ENCODE results near the gene YPEL5. TPM values are rescaled to one million over a fixed set of nuclear protein-coding genes. Genes with fewer than 3 reads are reported as not detected.

The YPEL5 gene
- total and polyA plus RNA-seq, 10 of the 15 experiments (the other 5 are each of a cell fraction or from before 2014, with no cell fraction given): 18.8 to 47.3 (median 21.7) TPM

DNA sequence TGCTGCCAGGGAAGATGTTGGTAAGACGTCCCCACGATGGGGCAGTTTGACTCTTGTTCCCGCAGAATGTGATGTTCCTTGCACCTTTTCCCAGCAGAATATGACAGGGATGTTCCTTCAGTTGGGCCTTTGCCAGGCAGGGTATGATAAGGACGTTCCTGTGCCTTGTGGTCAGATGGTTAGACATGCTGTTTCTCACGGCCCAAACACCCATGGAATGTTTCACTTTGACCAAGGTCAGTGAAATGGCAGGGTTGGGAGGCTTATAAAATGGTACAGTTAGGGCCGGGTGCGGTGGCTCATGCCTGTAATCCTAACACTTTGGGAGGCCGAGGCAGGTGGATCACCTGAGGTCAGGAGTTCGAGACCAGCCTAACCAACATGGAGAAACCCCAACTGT lies 40.3 kb upstream of the YPEL5 start:
- Histone ChIP-seq H3K9me3 (replicated peaks; ENCODE audit: control insufficient read depth, insufficient read depth, low read length) (no peaks in the 10 kb centered on the region), H3K4me3 (no peak overlapping the region), H3K9ac (ENCODE audit: control insufficient read depth, insufficient read depth, low read length) (no peak overlapping the region), H3K4me1 (ENCODE audit: control insufficient read depth, insufficient read depth, low read length) (no peaks in the 10 kb centered on the region), H3K27ac (ENCODE audit: control insufficient read depth, insufficient read depth) (no peak overlapping the region), H3K36me3 (ENCODE audit: control insufficient read depth in 2 of 2, insufficient read depth in 2 of 2, low read length in 1 of 2) (no peaks in the 10 kb centered on the region), H4K20me1 (ENCODE audit: control insufficient read depth, insufficient read depth) (no peaks in the 10 kb centered on the region), H3K27me3 (replicated peaks in 1 of 2; ENCODE audit: control insufficient read depth in 2 of 2, insufficient read depth in 2 of 2, low read length in 1 of 2) (peaks cover 0 to 4% of the 10 kb centered on the region in 2 experiments; a peak in 1 of 4 replicates), H2AFZ (ENCODE audit: control insufficient read depth, low read depth, low read length) (no peak overlapping the region), H3K4me2 (ENCODE audit: control insufficient read depth, insufficient read depth) (no peak overlapping the region), H3K79me2 (ENCODE audit: control insufficient read depth, insufficient read depth, low read length) (no peaks in the 10 kb centered on the region)
- POLR2A ChIA-PET: no interaction called here
- DNase-seq (ENCODE audit: low read depth, low spot score): no peak
- RAD21 ChIA-PET (ENCODE audit: unreplicated experiment): no interaction called here
- no TSS peak for BruUV-seq (replicated peaks)
- SMC1A ChIA-PET (ENCODE audit: uncharacterized antibody, unreplicated experiment): interaction anchor here (1.3 kb wide), 1 partner anchor 26 kb away, joined by 4 read pairs; no protein-coding TSS in a partner anchor
- intact Hi-C loops (cut with micrococcal nuclease; ENCODE audit: unreplicated experiment): no loop called here
- FAIRE-seq: no peak
- CTCF ChIA-PET: no interaction called here
- in situ Hi-C loops (cut with MboI): no loop called here
- ATAC-seq: no peak
- 19% methylated on average over 9 of the region's 9 CpGs for WGBS (ENCODE audit: insufficient coverage, insufficient replicate concordance, low lambda C conversion rate, missing lambda C conversion rate)
- TF ChIP-seq MEF2A (IDR thresholded peaks at IDR 0.05; ENCODE audit: insufficient read depth, low read depth, low read length): no peak

- H3K79me2 ChIP-seq (ENCODE audit: control insufficient read depth, insufficient read depth, low read length): no peaks in the 10 kb centered on the region
- DNase-seq (ENCODE audit: low read depth, low spot score): no peak
- ChIA-PET POLR2A (no interaction called here), CTCF (no interaction called here), SMC1A (ENCODE audit: uncharacterized antibody, unreplicated experiment) (no interaction called here), RAD21 (ENCODE audit: unreplicated experiment) (no interaction called here)
- no peak for FAIRE-seq
- no peaks in the 10 kb centered on the region for H3K36me3 ChIP-seq (ENCODE audit: control insufficient read depth in 2 of 2, insufficient read depth in 2 of 2, low read length in 1 of 2)
- in situ Hi-C loops (cut with MboI) (no loop called here), intact Hi-C loops (cut with micrococcal nuclease; ENCODE audit: unreplicated experiment) (no loop called here)
- H4K20me1 ChIP-seq (ENCODE audit: control insufficient read depth, insufficient read depth): no peaks in the 10 kb centered on the region
- no peak overlapping the region for H3K27ac ChIP-seq (ENCODE audit: control insufficient read depth, insufficient read depth)
- H3K4me3 ChIP-seq: no peak overlapping the region
- WGBS (ENCODE audit: insufficient coverage, insufficient replicate concordance, low lambda C conversion rate, missing lambda C conversion rate): 6% methylated on average over 2 of the region's 2 CpGs
- H3K9me3 ChIP-seq (replicated peaks; ENCODE audit: control insufficient read depth, insufficient read depth, low read length): no peaks in the 10 kb centered on the region
- no TSS peak for BruUV-seq (replicated peaks)
- no peak overlapping the region for H2AFZ ChIP-seq (ENCODE audit: control insufficient read depth, low read depth, low read length)
- 0 out of 3 replicates have a peak, but pooled peaks have one; percentile 31 for ATAC-seq
- H3K9ac ChIP-seq (ENCODE audit: control insufficient read depth, insufficient read depth, low read length): no peak overlapping the region
- H3K27me3 ChIP-seq (replicated peaks in 1 of 2; ENCODE audit: control insufficient read depth in 2 of 2, insufficient read depth in 2 of 2, low read length in 1 of 2): no peaks in the 10 kb centered on the region; a peak in 1 of 4 replicates
- H3K4me2 ChIP-seq (ENCODE audit: control insufficient read depth, insufficient read depth): no peak overlapping the region
- H3K4me1 ChIP-seq (ENCODE audit: control insufficient read depth, insufficient read depth, low read length): no peaks in the 10 kb centered on the region
- no peak for TF ChIP-seq GABPA (IDR thresholded peaks at IDR 0.05; ENCODE audit: low read depth)
- no peak for TF ChIP-seq STAT3 (IDR thresholded peaks at IDR 0.05; ENCODE audit: low read depth, low read length)
- TF ChIP-seq, protein P1, sequence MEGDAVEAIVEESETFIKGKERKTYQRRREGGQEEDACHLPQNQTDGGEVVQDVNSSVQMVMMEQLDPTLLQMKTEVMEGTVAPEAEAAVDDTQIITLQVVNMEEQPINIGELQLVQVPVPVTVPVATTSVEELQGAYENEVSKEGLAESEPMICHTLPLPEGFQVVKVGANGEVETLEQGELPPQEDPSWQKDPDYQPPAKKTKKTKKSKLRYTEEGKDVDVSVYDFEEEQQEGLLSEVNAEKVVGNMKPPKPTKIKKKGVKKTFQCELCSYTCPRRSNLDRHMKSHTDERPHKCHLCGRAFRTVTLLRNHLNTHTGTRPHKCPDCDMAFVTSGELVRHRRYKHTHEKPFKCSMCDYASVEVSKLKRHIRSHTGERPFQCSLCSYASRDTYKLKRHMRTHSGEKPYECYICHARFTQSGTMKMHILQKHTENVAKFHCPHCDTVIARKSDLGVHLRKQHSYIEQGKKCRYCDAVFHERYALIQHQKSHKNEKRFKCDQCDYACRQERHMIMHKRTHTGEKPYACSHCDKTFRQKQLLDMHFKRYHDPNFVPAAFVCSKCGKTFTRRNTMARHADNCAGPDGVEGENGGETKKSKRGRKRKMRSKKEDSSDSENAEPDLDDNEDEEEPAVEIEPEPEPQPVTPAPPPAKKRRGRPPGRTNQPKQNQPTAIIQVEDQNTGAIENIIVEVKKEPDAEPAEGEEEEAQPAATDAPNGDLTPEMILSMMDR (IDR thresholded peaks at IDR 0.05 in 2 of 3, conservative IDR thresholded peaks at IDR 0.05 in 1 of 3; ENCODE audit: control insufficient read depth in 2 of 3, extremely low read depth in 1 of 3, insufficient read depth in 1 of 3, low read depth in 3 of 3, low read length in 3 of 3): no peak
- TF ChIP-seq RFX5 (IDR thresholded peaks at IDR 0.05; ENCODE audit: low read depth, low read length): no peak
- no peak for TF ChIP-seq ATF3 (IDR thresholded peaks at IDR 0.05; ENCODE audit: borderline replicate concordance, extremely low read depth, low read depth, low read length)
- TF ChIP-seq POLR2A (IDR thresholded peaks at IDR 0.05; ENCODE audit: low read depth, low read length): no peak
- TF ChIP-seq NFIC (IDR thresholded peaks at IDR 0.05; ENCODE audit: low read depth, low read length): no peak
- TF ChIP-seq IRF4 (IDR thresholded peaks at IDR 0.05; ENCODE audit: low read depth, low read length): no peak
- TF ChIP-seq, protein P2, sequence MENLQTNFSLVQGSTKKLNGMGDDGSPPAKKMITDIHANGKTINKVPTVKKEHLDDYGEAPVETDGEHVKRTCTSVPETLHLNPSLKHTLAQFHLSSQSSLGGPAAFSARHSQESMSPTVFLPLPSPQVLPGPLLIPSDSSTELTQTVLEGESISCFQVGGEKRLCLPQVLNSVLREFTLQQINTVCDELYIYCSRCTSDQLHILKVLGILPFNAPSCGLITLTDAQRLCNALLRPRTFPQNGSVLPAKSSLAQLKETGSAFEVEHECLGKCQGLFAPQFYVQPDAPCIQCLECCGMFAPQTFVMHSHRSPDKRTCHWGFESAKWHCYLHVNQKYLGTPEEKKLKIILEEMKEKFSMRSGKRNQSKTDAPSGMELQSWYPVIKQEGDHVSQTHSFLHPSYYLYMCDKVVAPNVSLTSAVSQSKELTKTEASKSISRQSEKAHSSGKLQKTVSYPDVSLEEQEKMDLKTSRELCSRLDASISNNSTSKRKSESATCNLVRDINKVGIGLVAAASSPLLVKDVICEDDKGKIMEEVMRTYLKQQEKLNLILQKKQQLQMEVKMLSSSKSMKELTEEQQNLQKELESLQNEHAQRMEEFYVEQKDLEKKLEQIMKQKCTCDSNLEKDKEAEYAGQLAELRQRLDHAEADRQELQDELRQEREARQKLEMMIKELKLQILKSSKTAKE (IDR thresholded peaks at IDR 0.05; ENCODE audit: low read depth, poor library complexity, severe bottlenecking): no peak
- no peak for TF ChIP-seq PAX8 (IDR thresholded peaks at IDR 0.05)
- no peak for TF ChIP-seq MYB (IDR thresholded peaks at IDR 0.05; ENCODE audit: borderline replicate concordance, low read depth, low read length)
- no peak for TF ChIP-seq MAX (IDR thresholded peaks at IDR 0.05; ENCODE audit: low read depth, low read length)
- TF ChIP-seq CBX3 (IDR thresholded peaks at IDR 0.05; ENCODE audit: borderline replicate concordance, low read depth): no peak
Measured at GRCh38 chr2:30108192-30108591, 38.6 kb upstream of the YPEL5 start.

All from GM12878 (cell line).